GM11168 (cell line): ENCODE measurements around the gene SORBS2.

Experiments used
- in situ Hi-C: fragments of 300-500 bp; cut with MboI; formaldehyde crosslinking; loops from one replicate; pipeline ENCODE4 v1.12.0; 2022; ENCODE audit warnings: low sequenced_read_pairs; ENCODE audit not compliant: unreplicated experiment

The SORBS2 gene

DNA sequence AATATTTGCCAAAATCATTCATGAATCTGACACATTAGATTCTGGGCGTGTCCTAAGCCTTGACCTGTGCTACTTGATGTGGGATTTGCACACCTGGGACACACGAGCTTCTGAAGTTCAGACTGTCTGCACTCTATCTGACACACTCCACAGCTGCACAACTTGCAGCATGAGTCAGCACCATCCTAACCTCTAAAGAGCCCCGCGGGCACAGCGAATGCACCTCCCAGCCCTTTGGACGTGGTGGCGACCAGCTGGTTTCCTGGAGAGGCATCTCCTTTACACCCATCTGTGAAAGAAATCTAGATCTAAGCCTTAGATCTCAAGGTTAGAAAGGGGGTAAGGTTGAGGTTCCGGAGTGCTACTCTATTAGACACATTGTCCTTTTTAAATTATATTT, 69.2 kb downstream of the SORBS2 start:
- in situ Hi-C loops = no loop called here

DNA sequence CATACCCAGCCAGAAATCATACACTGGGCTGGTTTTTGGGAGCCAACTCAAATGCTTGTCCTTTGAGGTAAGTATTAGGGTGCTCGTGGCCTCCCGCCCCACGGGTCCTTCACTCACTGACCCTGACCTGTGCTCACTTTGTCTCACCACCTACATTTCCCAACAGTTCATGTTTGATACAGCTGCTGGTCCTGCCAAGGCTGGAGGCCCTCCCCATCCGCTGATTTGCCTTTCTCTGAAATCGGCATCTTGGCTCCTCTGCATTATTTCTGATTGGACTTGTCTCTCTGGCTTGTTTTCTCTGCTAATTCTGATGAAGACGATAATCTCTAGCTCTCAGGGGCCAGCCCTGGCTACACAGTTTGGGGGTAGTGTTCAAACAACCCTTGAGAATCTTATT, 70.2 kb downstream of the SORBS2 start:
- in situ Hi-C loops = no loop called here

DNA sequence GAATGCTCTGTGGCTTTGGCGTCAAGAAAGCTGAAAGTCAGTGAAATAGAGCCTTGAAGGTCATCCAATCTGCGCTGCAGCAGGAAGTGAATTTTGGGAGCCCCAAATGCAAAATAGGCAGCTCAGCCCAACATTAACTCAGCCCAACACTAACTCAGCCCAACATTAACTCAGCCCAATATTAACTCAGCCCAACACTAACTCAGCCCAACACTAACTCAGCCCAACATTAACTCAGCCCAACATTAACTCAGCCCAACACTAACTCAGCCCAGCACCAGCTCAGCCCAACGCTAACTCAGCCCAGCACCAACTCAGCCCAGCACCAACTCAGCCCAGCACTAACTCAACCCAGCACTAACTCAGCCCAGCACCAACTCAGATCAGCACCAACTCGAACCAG, 71.5 kb downstream of the SORBS2 start:
- in situ Hi-C loops = no loop called here

DNA sequence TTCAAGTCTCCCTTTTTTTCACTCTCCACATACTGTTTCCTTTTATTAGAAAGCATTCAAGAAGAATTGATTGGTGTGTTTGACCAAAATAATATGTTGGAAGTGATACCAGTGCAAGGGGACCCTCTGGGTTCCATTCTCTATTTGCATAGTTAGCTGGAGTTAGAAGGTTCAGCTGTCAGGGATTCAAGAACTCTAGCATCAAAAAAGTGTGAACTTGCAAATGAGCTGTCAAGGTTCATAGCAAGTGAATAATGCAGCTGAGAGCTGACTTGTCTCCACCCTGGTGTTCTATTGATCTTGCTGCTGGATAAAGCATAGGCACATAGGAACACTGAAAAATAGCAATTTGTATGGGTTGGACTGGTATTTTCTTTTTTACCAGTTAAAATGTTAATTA, 73.2 kb downstream of the SORBS2 start:
- in situ Hi-C loops = no loop called here

DNA sequence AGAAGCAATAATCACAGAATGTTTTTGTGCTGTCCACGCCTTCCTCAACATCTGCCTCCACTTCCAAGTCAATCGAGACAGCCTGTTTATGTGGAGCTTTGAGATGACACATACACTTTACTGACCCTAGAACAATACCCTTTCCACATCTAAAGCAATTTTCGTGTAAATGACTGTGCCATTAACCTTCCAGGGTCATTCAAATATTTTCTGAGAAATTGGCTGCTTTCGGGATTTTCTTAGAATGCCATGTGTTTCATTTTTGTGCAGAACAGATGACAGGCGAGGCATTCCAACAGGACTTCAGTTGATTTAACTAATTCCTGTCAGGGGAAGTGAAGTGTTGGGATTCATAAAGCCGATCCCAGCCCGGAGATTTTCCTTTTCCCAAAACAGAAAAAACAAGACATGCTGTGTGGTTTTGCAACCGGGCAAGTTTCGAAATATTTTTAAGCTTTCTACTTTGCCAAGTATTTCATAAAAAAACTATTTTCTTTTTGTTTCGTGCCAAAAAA, 73.9 kb downstream of the SORBS2 start:
- in situ Hi-C loops = no loop called here

DNA sequence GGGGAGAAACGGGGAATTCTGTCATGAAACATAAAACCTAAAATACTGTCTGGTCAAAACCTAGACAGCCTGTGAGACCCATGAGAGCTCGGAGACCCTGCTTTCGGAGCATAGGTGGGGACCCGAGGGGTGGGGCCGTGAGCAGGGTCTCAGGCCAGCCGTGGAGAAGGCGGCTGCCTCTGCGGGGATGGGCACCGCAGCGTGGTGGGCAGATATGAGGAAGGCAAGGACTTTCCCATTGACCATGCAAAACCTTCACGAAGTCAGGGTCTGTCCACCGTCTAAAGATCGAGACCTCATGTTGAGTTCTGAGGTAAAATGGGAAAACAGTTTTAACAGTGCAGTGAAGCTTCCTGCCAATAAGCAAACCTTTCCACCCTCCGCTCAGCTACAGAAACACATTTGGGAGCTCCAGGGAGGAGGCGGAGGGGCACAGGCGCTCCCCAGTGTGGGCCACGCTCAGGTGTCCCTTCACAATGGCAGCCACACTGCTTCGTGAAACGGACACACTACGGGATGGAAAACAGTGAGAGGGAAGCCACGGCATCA, 74.4 kb downstream of the SORBS2 start:
- in situ Hi-C loops = no loop called here

DNA sequence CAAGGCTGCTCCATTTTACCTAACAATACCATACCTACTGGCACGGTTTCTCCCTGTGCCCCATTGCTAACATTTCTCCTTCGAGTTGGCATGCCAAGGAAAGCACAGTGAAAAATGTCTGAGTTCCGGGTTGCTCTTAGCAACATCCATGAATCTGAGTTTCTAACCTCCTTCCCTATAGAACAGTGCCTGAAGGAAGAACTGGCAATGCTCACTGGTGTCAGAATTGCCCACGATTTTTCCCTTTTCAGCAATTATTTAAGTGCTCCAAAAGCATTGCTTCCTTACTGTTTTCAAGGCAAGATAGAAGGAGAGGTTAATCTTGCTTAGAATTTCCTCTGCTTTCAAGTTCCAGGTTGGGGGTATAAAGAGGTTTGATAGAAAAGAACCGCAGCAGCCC, 75.1 kb downstream of the SORBS2 start:
- in situ Hi-C loops = no loop called here

DNA sequence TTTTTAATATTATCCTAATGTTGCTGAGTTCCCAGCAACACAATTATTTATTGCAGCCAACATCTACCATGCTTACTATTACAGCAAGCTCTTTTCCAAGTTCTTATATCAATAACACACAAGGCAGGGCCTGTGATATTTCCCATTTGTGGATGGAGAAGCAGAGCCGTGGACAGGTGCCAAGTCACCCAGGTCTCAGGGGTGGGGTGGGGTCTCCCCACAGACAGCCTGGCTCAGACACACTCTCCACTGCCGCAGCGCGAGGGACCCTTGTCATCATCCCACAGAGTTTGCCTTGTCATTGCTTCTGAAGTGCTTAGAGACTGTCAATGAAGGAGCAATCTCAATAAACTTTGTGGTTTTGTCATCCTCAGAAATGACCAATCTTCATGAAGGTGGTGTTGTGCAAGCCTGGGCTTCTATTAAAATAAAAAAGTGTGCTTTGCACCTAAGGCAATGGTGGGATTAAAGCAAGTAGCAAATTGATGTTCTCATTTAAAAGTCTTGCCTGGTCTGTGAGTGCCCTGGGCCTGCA, 76.1 kb downstream of the SORBS2 start:
- in situ Hi-C loops = no loop called here

DNA sequence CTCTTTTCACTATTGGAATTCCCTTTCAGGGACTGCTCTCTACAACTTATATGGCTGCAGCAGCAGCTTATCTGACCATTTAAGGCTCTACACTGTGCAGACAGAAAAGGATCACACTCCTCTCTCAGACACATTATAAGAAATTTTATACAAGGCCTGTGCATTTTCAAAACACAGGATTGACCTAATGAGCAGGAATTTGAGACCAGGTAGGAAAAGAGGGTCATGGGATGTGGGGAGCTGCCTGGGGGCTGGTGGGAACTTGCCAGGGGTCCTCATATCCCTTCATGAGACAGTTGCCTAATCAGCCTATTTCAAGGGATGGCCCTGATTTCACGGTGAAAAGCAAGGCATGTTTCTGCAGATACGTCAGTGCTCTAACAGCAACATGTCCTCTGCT, 77.1 kb downstream of the SORBS2 start:
- in situ Hi-C loops = no loop called here

DNA sequence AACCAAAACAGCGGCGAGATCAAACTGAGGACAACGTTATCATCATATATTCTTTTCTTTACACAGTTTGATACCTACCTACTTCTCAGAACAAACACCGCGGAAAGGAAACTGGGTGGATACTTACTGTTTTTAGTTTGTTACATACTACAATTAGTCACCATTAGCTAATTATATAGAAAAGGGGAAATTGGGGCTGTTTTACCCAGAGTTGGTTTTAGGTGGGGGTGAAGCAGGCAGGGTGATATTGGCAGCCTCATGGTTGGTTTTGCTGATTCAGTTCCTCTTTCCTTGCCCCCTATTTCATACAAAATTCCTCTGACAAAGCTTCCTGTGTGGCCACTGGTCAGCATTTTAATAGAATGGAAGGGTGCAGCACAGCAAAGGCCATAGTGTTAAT, 77.8 kb downstream of the SORBS2 start:
- in situ Hi-C loops = no loop called here

DNA sequence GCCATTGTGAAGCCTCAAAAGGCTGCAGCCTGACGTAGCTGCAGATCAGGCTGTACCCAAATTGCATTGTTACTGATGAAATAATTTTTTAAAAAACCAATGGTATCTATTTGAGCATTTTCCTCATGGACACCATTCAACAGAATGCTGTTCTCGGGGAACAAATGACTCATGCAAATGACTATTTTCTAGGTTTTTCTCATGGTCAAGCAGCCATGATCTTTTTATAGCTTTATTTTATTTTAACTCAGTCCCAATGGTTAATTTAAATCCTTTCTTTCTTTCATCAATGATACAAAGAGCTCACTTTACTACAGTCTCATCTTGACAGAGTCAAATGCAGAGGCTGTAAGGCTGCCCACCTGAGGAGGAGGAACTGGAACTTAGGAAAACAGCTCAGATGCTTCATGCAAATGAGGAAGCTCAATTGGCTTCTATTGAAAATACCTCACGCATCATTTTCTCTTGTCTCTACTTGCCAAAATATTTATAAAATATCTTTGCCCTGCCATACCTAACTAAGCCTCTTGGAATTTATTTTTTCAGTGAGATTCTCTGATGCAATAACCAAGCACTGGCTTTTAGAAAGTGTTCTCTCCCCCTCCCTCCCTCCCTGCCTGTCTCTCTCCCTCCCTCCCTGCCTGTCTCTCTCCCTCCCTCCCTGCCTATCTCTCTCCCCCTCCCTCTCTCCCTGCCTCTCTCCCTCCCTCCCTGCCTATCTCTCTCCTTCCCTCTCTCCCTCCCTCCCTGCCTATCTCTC, 81.0 kb downstream of the SORBS2 start:
- in situ Hi-C loops = no loop called here

DNA sequence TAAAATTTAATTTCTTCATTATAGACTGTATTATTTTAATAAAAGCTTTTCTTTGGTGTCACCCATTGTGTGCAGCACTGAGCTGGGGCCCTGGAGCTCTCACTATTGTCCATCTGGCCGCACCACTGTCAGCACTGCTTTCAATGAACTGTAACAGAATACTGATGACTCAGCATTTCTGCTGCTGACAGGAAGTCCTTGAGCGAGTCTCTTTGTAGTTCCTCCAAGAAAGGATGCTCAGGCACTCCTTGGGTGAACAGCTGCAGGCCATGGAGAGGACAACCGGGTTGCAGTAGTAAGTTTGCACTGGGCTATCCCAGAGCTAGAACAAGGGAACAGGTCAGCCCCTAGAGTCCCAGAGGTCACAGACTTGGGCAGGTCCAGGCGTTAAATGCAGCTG, 81.6 kb downstream of the SORBS2 start:
- in situ Hi-C loops = no loop called here

DNA sequence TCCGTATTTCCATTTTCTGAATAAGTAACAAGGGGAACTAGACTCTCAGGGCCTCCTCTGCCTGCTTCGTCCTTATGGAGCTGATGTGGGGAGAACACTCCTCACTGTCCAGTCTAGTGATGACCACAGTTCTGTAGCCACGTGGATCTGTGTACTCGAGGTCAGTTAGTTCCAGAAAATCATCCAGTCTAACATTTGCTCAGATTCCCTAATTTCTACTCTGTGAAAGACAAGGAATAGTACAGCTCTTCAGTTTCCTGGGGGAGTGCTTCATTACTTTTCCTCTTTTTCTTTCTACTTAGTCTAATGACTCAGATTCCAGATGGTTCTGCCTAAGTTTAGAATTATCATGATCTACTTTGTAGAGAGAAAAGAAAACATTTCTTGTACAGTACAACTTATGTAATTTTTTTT, 82.6 kb downstream of the SORBS2 start:
- in situ Hi-C loops = no loop called here

DNA sequence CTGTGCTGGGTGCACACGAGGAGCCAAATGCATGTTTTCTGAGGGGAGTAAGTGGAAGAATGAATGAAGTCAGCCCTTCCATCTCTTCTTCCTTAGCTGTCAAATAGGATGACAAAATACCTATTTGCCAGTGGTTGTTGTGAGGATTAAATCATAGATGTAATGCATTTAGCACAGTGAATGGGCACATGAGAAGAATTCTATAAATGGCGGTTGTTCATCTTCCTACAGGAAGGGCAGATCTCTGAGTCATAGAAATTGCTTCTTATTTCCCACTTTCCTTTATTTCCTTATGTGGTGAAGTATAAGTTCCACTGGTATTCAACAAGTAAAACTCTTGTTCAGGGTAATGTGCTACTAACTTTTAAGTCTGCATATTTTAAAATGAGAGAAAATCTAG, 83.1 kb downstream of the SORBS2 start:
- in situ Hi-C loops = no loop called here

DNA sequence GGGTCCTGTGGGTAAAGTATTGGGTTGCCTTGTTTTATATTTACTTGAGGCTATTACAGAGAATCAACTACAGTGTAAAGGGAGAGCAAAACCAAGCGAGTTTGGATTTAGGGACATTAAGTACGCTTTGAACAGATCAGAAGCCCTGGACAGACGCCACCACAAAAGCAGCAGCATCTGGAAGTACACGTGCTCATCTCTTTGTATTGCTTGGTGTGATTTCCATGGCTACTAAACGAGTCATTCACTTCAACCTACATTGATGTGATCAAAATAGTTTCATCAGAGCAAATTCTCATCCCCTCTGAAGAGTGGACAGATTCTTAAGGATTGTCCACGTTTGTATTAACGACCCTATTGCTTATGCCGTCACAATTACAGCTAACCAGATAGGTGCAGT, 85.1 kb downstream of the SORBS2 start:
- in situ Hi-C loops = no loop called here

DNA sequence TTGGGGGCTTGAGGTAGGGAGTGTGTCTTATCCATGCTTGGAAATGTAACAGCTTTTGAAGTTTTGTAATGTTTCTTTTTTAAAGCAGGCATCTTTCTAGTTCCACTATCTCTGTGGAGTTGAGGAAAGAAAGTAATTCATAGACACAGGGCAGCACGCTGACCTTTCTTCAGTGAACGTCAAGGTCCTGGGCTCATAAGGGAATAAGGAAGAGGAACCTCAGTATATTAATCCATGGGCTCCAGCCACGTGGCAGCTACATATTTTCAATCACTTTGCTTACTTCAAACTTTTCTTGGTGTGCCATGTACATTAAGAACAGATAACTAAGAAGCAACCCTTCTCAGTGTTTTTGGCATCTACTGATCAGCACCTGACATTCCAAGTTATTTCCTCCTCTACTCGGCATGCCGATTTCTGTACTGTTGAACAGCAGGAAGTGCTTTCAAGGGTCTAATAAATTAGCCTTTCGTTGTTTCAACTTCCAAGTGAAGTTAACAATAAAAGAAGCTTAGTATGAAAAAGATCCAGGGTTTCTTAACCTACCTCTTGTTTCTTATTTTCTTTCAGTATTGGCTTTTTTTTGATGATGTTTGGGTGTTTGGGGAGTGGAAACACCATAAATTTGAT, 88.2 kb downstream of the SORBS2 start:
- in situ Hi-C loops = no loop called here

DNA sequence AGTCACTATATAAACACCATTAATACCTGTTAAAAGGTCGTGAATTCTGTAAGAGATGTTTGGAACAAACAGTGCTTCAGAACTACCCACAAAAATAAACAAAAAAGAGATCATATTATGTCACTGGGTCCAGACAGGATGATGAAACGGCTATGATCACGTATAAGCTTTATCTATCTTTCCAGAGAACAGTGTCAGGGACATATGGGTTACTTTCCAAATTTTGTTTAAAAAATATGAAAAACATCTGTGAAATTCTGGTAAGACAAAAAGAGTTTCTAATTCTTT, 90.0 kb downstream of the SORBS2 start:
- in situ Hi-C loops = no loop called here

DNA sequence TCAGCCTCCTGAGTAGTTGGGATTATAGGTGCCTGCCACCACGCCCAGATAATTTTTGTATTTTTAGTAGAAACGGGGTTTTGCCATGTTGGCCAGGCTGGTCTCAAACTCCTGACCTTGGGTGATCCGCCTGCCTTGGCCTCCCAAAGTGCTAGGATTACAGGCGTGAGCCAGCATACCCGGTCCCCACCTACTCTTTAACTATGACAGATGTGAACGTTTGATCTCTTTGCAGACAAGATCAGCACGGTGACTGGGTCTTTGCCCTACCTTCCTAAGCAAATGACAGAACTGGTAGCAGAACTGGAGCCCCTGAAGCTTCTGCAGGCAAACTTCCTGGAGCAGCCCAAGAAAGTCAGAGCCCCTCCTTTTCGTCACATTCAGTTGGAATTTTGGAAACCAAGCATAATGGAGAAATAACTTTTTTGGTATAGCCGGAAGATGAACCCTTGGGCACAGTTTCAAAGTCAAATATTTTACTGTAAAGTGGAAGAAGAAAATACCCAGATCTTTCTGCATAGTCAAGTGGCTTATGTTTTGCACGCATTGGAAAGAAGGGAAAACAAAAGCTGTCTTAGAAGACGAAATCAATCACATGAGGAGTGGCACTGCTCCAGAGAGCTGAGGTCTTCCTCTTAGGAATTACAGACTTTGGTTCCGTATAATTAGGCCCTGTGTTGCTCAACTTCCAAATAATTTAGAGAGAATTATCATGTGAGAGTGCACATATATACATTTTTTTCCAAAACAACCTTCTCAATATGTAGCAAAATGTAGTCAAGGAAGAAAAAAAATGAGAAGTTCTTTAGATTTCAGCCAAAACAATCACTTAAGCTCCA, 90.6 kb downstream of the SORBS2 start:
- in situ Hi-C loops = no loop called here

DNA sequence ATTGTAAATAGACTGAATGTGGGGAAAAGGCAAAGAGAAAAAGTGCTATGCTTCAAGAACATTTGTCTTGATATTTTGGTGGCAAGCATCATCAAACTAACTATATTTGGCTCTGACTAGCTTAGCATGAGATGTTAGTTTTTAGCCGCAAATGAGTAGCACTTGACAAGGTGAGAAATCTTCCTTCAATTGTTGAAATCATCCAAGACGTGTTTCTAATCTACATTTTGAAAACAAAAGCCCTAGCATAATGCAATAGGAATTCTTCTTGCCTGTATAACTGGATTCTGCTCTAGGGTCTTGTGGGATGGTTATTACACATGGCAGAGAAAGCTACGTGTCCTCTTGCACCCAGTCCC, 92.5 kb downstream of the SORBS2 start:
- in situ Hi-C loops = no loop called here

DNA sequence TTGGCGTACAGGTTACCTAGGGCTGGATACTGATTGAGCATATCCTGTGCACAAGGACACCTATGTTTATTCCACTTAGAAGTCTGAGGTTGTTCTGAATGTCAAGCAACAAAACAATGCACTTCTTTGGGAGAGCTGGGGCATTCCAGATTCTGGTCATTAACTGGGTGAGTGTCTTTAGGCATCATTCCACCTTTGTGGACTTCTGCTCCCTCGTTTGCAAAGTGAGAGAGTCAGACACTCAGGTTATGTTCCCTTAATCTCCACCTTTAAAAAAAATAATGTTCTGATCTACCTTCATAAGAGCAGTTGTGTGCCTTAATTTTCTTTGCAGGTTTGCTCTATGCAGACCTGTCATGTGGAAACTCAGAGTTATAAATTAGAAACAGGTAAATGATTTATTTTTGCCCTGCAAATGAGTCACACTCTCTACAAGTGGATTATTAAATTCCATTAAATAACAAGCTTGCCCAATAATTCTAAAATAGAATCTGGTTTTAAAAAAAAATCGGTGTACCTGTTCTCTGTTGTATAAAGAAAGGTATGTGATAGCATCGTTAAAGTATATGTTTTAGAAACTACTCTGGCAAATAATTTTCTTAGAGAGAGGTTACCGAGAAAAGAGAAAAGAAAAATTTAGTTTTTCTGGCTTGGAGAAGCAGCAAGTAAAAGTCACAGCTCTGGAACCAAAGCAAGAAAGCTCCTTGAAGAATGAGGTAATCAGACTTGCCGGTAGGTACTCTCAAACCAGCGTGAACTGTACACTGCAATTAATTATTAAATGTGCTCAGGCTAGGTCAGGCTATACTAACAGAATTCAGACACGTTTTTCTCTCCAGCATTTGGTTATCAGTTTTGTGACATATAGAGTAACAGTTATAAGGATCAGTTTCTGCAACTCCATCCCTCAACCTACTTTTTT, 93.2 kb downstream of the SORBS2 start:
- in situ Hi-C loops = no loop called here
